LNCAP (cell line): ENCODE measurements around the gene FAM131A.

Source experiments
- TF ChIP-seq, protein P1 (sequence below): fragments of 450-650 bp; IDR thresholded peaks from 2 replicates; pipeline ENCODE4 v1.5.1; 2017; ENCODE audit warnings: mild to moderate bottlenecking

The FAM131A gene

GRCh38 chr3:184380185-184380626 is 42.8 kb downstream of the FAM131A start:
- TF ChIP-seq, protein P1, sequence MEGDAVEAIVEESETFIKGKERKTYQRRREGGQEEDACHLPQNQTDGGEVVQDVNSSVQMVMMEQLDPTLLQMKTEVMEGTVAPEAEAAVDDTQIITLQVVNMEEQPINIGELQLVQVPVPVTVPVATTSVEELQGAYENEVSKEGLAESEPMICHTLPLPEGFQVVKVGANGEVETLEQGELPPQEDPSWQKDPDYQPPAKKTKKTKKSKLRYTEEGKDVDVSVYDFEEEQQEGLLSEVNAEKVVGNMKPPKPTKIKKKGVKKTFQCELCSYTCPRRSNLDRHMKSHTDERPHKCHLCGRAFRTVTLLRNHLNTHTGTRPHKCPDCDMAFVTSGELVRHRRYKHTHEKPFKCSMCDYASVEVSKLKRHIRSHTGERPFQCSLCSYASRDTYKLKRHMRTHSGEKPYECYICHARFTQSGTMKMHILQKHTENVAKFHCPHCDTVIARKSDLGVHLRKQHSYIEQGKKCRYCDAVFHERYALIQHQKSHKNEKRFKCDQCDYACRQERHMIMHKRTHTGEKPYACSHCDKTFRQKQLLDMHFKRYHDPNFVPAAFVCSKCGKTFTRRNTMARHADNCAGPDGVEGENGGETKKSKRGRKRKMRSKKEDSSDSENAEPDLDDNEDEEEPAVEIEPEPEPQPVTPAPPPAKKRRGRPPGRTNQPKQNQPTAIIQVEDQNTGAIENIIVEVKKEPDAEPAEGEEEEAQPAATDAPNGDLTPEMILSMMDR = no peak

- TF ChIP-seq, protein P1 = no peak
Measured at GRCh38 chr3:184380627-184381260, 43.3 kb downstream of the FAM131A start.

GRCh38 chr3:184381261-184382224 is 44.1 kb downstream of the FAM131A start:
- TF ChIP-seq, protein P1 = no peak

GRCh38 chr3:184382326-184383032 is 45.1 kb downstream of the FAM131A start:
- TF ChIP-seq, protein P1 = no peak

DNA sequence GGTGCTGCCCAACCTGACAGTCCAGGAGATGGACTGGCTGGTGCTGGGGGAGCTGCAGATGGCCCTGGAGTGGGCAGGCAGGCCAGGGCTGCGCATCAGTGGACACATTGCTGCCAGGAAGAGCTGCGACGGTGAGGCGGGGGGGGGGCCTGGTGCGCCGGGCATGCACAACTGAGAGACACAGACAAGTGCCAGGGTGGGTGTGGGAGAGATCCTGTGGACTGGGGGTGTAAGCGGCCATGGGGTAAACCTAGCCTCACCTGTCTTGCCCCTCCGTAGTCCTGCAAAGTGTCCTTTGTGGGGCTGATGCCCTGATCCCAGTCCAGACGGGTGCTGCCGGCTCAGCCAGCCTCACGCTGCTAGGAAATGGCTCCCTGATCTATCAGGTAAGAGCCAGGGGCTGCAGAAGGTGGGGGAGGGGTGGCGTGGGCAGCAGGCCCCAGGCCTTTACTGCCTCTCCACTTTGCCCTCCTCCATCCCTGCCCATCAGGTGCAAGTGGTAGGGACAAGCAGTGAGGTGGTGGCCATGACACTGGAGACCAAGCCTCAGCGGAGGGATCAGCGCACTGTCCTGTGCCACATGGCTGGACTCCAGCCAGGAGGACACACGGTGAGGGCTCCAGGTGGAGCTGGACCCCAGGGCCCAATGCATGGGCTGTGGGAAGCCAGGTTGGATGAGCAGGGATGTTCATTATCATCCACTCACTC is 45.8 kb downstream of the FAM131A start:
- TF ChIP-seq, protein P1 = no peak

GRCh38 chr3:184384342-184384741 is 46.9 kb downstream of the FAM131A start:
- TF ChIP-seq, protein P1 = no peak

DNA sequence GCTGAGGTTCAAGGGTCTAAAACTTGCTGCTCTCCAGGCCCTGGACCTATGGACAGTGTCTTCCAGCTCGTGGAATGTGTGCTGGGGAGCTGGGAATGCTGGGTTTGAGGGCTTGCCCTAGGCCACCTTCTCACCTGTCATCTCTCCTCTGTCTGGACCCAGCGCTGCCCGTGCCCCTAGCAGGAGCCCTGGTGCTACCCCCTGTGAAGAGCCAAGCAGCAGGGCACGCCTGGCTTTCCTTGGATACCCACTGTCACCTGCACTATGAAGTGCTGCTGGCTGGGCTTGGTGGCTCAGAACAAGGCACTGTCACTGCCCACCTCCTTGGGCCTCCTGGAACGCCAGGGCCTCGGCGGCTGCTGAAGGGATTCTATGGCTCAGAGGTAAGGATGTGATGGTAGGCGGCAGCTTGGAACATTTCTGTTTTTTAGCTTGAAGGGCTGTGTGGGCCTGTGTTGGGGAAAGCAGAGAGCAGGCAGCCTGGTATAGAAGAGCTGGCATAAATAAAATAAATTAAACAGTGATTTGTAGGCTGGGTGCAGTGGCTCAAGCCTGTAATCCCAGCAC is 47.5 kb downstream of the FAM131A start:
- TF ChIP-seq, protein P1 = no peak
